Cardiac muscle cell (in vitro differentiated cells and primary cell): Measurements from ENCODE around the gene HOXD4. TPM values are rescaled to one million over a fixed set of nuclear protein-coding genes. Genes with fewer than 3 reads are reported as not detected.
A peak's percentile ranks its signal among the peaks of the same experiment; 100 is the strongest.

ENCODE experiments used
- DNase-seq, 2 donors: peaks; one replicate each; pipeline versions ENCODE4 v3.0.0 to v3.0.0-alpha.2; 2010 to 2017; ENCODE audit warnings: low read depth in 1 of 2, low spot score in 1 of 2
- H3K27ac ChIP-seq: fragments of 200-600 bp; sonication (generic); 2 replicates; pipeline ENCODE4 v1.5.1; 2016
- H3K27me3 ChIP-seq: fragments of 200-600 bp; sonication (generic); 2 replicates; pipeline ENCODE4 v1.6.0; 2016; ENCODE audit warnings: control low read depth
- H3K36me3 ChIP-seq: fragments of 200-600 bp; sonication (generic); 2 replicates; pipeline ENCODE4 v1.5.1; 2016; ENCODE audit warnings: control low read depth
- H3K4me1 ChIP-seq: fragments of 200-600 bp; sonication (generic); 2 replicates; pipeline ENCODE4 v1.8.1; 2017; ENCODE audit warnings: low read depth, mild to moderate bottlenecking, mixed run types
- H3K4me3 ChIP-seq: fragments of 200-600 bp; sonication (generic); 2 replicates; pipeline ENCODE4 v1.5.1; 2016; ENCODE audit warnings: mild to moderate bottlenecking
- H3K9me3 ChIP-seq: fragments of 200-600 bp; sonication (generic); 2 replicates; pipeline ENCODE4 v1.5.1; 2017; ENCODE audit warnings: low read depth, mild to moderate bottlenecking, control low read depth
- CTCF ChIP-seq: IDR thresholded peaks from 2 replicates; pipeline ENCODE4 v1.5.1; 2012; ENCODE audit warnings: low read depth, mild to moderate bottlenecking, low read length
- polyA plus RNA-seq: library from polyadenylated mRNA; unstranded; fragments of >200 nt; fragmentation: Nextera tagmentation; extraction: Ambion mirVana; gene quantifications from 2 replicates; pipeline ENCODE4 v1.2.1, GENCODE V29; 2016
- total RNA-seq: library from RNA; depleted of rRNA; stranded (reverse); fragments of >200 nt; gene quantifications from 2 replicates; pipeline ENCODE4 v1.2.3, GENCODE V29; 2016

Gene HOXD4
- total and polyA plus RNA-seq, 2 experiments from 2014 or later: not detected

GRCh38 chr2:176154576-176155252, 3.4 kb downstream of the HOXD4 start:
- DNase-seq: no peak
- no peak for TF ChIP-seq CTCF

GRCh38 chr2:176155356-176156044, 4.2 kb downstream of the HOXD4 start:
- no peak for DNase-seq
- peaks cover 3% of the 10 kb centered on the region for H3K9me3 ChIP-seq
- H3K27ac ChIP-seq: no peak overlapping the region
- peaks cover 100% of the 10 kb centered on the region for H3K27me3 ChIP-seq
- H3K4me1 ChIP-seq: peaks cover 10% of the 10 kb centered on the region
- H3K4me3 ChIP-seq: no peak overlapping the region
- no peak for TF ChIP-seq CTCF
- H3K36me3 ChIP-seq: no peaks in the 10 kb centered on the region

More at GRCh38 chr2:176154576-176155252, 3.4 kb downstream of the HOXD4 start:
- Histone ChIP-seq H3K27ac (no peak overlapping the region), H3K4me1 (peaks cover 10% of the 10 kb centered on the region), H3K9me3 (peaks cover 3% of the 10 kb centered on the region), H3K4me3 (no peak overlapping the region), H3K27me3 (peaks cover 100% of the 10 kb centered on the region), H3K36me3 (no peaks in the 10 kb centered on the region)

GRCh38 chr2:176156301-176156806, 5.0 kb downstream of the HOXD4 start:
- peaks cover 10% of the 10 kb centered on the region for H3K4me1 ChIP-seq
- no peak overlapping the region for H3K4me3 ChIP-seq
- no peak for TF ChIP-seq CTCF
- no peak overlapping the region for H3K27ac ChIP-seq
- H3K36me3 ChIP-seq: no peaks in the 10 kb centered on the region
- DNase-seq: no peak
- peaks cover 100% of the 10 kb centered on the region for H3K27me3 ChIP-seq
- H3K9me3 ChIP-seq: peaks cover 3% of the 10 kb centered on the region

GRCh38 chr2:176156807-176157498, 5.6 kb downstream of the HOXD4 start, which contains the start of gene HOXD3:
Gene HOXD3 (plus strand): TSS chr2:176157307. CDS start chr2:176169115, 11,808 bp downstream.
- no peaks in the 10 kb centered on the region for H3K36me3 ChIP-seq
- TF ChIP-seq CTCF: no peak
- peaks cover 10% of the 10 kb centered on the region for H3K4me1 ChIP-seq
- H3K4me3 ChIP-seq: peak within 1 kb of the TSS; percentile 12
- H3K27me3 ChIP-seq: peaks cover 100% of the 10 kb centered on the region
- H3K9me3 ChIP-seq: peaks cover 3% of the 10 kb centered on the region
- DNase-seq: no peak
- no peak within 1 kb of the TSS for H3K27ac ChIP-seq

GRCh38 chr2:176157499-176158185, 6.3 kb downstream of the HOXD4 start:
- no peak for DNase-seq
- Histone ChIP-seq H3K4me1 (peaks cover 10% of the 10 kb centered on the region), H3K27me3 (peaks cover 100% of the 10 kb centered on the region), H3K36me3 (no peaks in the 10 kb centered on the region), H3K27ac (no peak overlapping the region), H3K9me3 (peaks cover 3% of the 10 kb centered on the region), H3K4me3 (peak overlapping the region; percentile 12)
- TF ChIP-seq CTCF: no peak
